Loucy (cell line): ENCODE results near the gene CS.
A peak's percentile ranks its signal among the peaks of the same experiment; 100 is the strongest.
"Not testable (repeated sequence)": the region's sequence is repeated elsewhere in the genome, so short reads cannot be mapped to it uniquely, and the experiment has no call there.

Experiments
- H2AFZ ChIP-seq: fragments of 200-600 bp; sonication (generic); 2 replicates; pipeline ENCODE4 v1.6.0; 2016; ENCODE audit warnings: antibody characterized with exemption, mild to moderate bottlenecking, low read length, moderate library complexity
- H3F3A ChIP-seq: fragments of 200-600 bp; 2 replicates; pipeline ENCODE4 v1.6.0; 2016; ENCODE audit warnings: antibody characterized with exemption, low read depth, mild to moderate bottlenecking
- H3K27me3 ChIP-seq: fragments of 200-600 bp; sonication (generic); 2 replicates; pipeline ENCODE4 v1.6.1; 2014; ENCODE audit warnings: low read length, mild to moderate bottlenecking; ENCODE audit not compliant: insufficient read depth, poor library complexity, severe bottlenecking
- H3K36me3 ChIP-seq: fragments of 200-600 bp; sonication (generic); 2 replicates; pipeline ENCODE4 v1.6.1; 2016; ENCODE audit warnings: low read length; ENCODE audit not compliant: insufficient read depth
- H3K4me1 ChIP-seq: fragments of 200-600 bp; sonication (generic); 2 replicates; pipeline ENCODE4 v1.5.1; 2014; ENCODE audit warnings: low read length, mild to moderate bottlenecking; ENCODE audit not compliant: insufficient read depth, poor library complexity, severe bottlenecking
- H3K4me2 ChIP-seq: fragments of 200-600 bp; sonication (generic); 2 replicates; pipeline ENCODE4 v1.6.0; 2014; ENCODE audit warnings: antibody characterized with exemption, low read length, low read depth, mild to moderate bottlenecking; ENCODE audit not compliant: poor library complexity, severe bottlenecking
- H3K4me3 ChIP-seq: fragments of 200-600 bp; sonication (generic); 2 replicates; pipeline ENCODE4 v1.5.1; 2014; ENCODE audit warnings: low read length, mild to moderate bottlenecking, mixed read lengths; ENCODE audit not compliant: poor library complexity, severe bottlenecking
- H3K79me2 ChIP-seq: fragments of 200-600 bp; sonication (generic); 2 replicates; pipeline ENCODE4 v1.6.1; 2014; ENCODE audit warnings: low read length; ENCODE audit not compliant: insufficient read depth
- H3K9ac ChIP-seq: fragments of 200-600 bp; sonication (generic); 2 replicates; pipeline ENCODE4 v1.6.0; 2014; ENCODE audit warnings: mild to moderate bottlenecking, low read depth, low read length, moderate library complexity; ENCODE audit not compliant: poor library complexity, severe bottlenecking
- H3K9me2 ChIP-seq: fragments of 200-600 bp; sonication (generic); replicated peaks from 2 replicates; pipeline ENCODE4 v1.6.1; 2016; ENCODE audit warnings: low read depth, low read length, mixed read lengths
- H3K9me3 ChIP-seq: fragments of 200-600 bp; sonication (generic); 2 replicates; pipeline ENCODE4 v1.6.1; 2014; ENCODE audit warnings: mild to moderate bottlenecking, antibody characterized with exemption, low read length, low read depth; ENCODE audit not compliant: insufficient read depth
- H4K20me1 ChIP-seq: fragments of 200-600 bp; sonication (generic); 2 replicates; pipeline ENCODE4 v1.6.0; 2014; ENCODE audit warnings: antibody characterized with exemption, low read length, mild to moderate bottlenecking; ENCODE audit not compliant: insufficient read depth, poor library complexity, severe bottlenecking
- EZH2phosphoT487 ChIP-seq: fragments of 200-600 bp; IDR thresholded peaks from 2 replicates; pipeline ENCODE4 v1.6.1; 2018; ENCODE audit warnings: antibody characterized with exemption, mild to moderate bottlenecking, moderate library complexity, borderline replicate concordance
- TF ChIP-seq, protein P1 (sequence below): fragments of 200-600 bp; sonication (generic); conservative IDR thresholded peaks from 2 replicates; pipeline ENCODE4 v1.5.1; 2014; ENCODE audit warnings: mild to moderate bottlenecking, antibody characterized with exemption, low read length

The CS gene

DNA sequence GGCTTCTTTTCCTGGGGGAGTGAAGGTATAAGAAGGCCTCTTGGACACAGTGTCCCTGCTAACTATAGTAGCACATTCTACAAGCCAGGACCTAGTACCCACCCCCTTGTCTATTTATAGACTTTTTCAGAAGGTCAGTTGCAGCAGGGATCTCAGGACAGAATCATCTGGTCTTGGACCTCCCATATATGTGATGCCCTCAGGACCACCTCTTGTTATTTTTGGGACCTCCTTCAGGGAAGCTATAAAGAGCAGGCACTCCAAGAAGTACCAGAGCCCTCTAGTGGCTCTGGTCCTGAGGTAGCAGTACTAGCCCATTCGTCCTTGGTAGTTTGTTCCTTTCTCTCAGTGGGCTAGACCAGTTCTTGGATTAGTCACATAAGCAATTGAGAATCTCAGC, 29.1 kb downstream of the CS start:
- H3K9me3 ChIP-seq = no peaks in the 10 kb centered on the region
- no peaks in the 10 kb centered on the region for H3F3A ChIP-seq
- no peak overlapping the region for H3K4me3 ChIP-seq
- no peaks in the 10 kb centered on the region for H4K20me1 ChIP-seq
- TF ChIP-seq, protein P1, sequence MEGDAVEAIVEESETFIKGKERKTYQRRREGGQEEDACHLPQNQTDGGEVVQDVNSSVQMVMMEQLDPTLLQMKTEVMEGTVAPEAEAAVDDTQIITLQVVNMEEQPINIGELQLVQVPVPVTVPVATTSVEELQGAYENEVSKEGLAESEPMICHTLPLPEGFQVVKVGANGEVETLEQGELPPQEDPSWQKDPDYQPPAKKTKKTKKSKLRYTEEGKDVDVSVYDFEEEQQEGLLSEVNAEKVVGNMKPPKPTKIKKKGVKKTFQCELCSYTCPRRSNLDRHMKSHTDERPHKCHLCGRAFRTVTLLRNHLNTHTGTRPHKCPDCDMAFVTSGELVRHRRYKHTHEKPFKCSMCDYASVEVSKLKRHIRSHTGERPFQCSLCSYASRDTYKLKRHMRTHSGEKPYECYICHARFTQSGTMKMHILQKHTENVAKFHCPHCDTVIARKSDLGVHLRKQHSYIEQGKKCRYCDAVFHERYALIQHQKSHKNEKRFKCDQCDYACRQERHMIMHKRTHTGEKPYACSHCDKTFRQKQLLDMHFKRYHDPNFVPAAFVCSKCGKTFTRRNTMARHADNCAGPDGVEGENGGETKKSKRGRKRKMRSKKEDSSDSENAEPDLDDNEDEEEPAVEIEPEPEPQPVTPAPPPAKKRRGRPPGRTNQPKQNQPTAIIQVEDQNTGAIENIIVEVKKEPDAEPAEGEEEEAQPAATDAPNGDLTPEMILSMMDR = peak; percentile 69
- TF ChIP-seq EZH2phosphoT487 = no peak
- H3K36me3 ChIP-seq = peaks cover 52% of the 10 kb centered on the region
- H3K4me2 ChIP-seq = no peak overlapping the region
- peaks cover 19% of the 10 kb centered on the region for H3K4me1 ChIP-seq
- no peak overlapping the region for H3K9ac ChIP-seq
- H2AFZ ChIP-seq = no peak overlapping the region
- peaks cover 19% of the 10 kb centered on the region; the same call in 1 of the 2 replicates for H3K79me2 ChIP-seq
- H3K9me2 ChIP-seq = no peaks in the 10 kb centered on the region
- H3K27me3 ChIP-seq = no peaks in the 10 kb centered on the region

DNA sequence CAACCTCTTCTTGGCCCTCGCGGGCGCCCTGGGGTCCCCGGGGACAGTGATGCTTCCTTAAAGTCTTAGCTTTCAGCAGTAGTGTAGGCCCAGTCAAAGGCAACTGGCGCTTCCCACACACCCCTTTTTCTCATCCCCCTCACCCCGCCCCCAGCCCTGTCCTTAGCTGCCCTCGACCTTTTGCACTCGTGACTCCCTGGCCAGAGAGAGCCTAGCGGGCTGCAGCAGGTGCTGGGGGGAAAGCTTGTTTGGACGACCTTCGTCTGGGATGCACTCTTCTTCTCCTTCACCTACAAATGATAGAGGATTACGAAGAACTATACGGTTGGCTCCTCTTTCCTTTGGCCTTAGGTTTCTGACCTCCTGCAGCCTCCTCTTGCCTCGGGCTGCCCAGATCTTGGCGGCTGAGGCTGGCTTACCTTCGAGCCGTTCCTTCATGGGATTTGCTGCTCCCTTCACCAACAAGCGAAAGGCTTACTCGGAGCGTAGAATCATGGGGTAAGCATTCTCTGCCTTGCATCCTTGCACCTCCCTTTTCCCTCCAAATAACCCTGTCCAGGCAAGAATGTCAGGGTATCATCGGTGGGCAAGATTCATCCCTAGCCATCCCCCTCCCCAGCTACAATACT, 32.6 kb downstream of the CS start:
- peaks cover 19% of the 10 kb centered on the region; the same call in 1 of the 2 replicates for H3K79me2 ChIP-seq
- TF ChIP-seq, protein P1 = no peak
- TF ChIP-seq EZH2phosphoT487 = no peak
- peaks cover 19% of the 10 kb centered on the region; the same call in 1 of the 2 replicates for H3K36me3 ChIP-seq
- peak overlapping the region; percentile 85 for H3K4me3 ChIP-seq
- H3K9me3 ChIP-seq = no peaks in the 10 kb centered on the region
- H3K4me1 ChIP-seq = peaks cover 19% of the 10 kb centered on the region
- H3F3A ChIP-seq = no peaks in the 10 kb centered on the region
- no peaks in the 10 kb centered on the region for H4K20me1 ChIP-seq
- H2AFZ ChIP-seq = peak overlapping the region; percentile 91
- H3K4me2 ChIP-seq = peak overlapping the region; percentile 68
- H3K27me3 ChIP-seq = no peaks in the 10 kb centered on the region
- H3K9me2 ChIP-seq = no peaks in the 10 kb centered on the region
- peak overlapping the region; percentile 75 for H3K9ac ChIP-seq

DNA sequence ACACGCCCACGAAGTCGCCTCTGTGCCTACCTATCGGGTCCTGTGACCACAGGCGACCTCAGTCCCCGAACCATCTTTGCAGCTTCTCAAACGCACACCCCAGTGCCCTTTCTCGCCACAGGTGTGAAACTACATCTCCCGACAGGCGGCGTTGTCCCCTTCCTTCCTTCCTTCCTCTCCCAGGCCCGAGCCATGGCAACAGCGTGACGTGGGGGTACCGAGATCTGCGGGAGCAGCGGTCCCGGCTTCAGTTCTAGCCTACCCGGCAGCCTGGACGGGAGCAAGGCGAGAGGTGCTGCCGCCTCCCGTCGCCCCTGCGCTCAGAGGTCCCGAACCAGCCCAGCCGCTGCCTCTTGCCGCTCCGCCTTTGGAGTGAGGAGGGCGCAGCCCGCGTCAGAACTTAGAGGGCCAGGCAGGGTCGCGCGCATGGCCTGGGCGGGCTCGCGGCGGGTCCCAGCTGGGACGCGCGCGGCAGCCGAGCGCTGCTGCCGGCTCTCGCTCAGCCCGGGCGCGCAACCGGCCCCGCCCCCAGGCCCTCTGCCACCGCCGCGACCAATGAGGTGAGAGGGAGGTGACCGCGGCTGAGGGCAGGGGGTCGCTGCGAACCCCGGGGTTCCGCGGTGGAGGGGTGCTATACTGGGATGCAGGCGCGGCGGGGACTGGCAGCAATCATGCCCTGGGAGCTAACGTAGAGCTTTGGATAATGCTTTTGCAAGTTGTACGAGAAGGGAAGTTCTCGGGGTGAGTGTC, 33.3 kb downstream of the CS start, which contains the start of gene COQ10A:
TSS of gene COQ10A (plus strand) at position 250 of the 750 bp plus-strand sequence. CDS start at position 427, 177 bp downstream.
- TF ChIP-seq, protein P1 = peak; percentile 41
- TF ChIP-seq EZH2phosphoT487 = no peak
- Histone ChIP-seq H3K9me2 (no peaks in the 10 kb centered on the region), H4K20me1 (no peaks in the 10 kb centered on the region), H3K27me3 (no peaks in the 10 kb centered on the region), H3K79me2 (peaks cover 19% of the 10 kb centered on the region; the same call in 1 of the 2 replicates), H3K4me2 (peak within 1 kb of the TSS; percentile 68), H3F3A (no peaks in the 10 kb centered on the region), H3K4me1 (peaks cover 19% of the 10 kb centered on the region), H3K4me3 (peak within 1 kb of the TSS; percentile 85), H3K9me3 (no peaks in the 10 kb centered on the region), H3K9ac (peak within 1 kb of the TSS; percentile 75), H2AFZ (peak within 1 kb of the TSS; percentile 91), H3K36me3 (peaks cover 14% of the 10 kb centered on the region; the same call in 1 of the 2 replicates)

DNA sequence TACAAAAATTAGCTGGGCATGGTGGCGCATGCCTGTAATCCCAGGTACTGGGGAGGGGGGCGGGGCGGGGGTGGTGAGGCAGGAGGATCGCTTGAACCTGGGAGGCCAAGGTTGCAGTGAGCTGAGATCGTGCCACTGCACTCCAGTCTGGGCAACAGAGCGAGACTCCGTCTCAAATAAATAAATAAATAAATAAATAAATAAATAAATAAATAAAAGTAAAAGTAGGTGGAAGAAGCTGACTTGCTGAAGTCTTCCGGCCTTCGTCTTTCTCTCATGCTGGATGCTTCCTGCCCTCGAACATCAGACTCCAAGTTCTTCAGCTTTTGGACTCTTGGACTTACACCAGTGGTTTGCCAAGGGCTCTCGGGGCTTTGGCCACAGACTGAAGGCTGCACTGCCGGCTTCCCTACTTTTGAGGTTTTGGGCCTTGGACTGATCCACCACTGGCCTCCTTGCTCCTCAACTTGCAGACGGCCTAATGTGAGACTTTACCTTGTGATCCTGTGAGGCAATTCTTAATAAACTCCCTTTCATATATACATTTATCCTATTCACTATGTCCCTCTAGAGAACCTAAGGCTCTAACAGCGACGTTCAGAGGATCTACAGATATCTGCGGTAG, 34.0 kb downstream of the CS start:
- not testable (repeated sequence) for H3K9me3 ChIP-seq, H3K36me3 ChIP-seq, H3F3A ChIP-seq, H4K20me1 ChIP-seq, H3K9me2 ChIP-seq, H3K27me3 ChIP-seq
- peak overlapping the region; percentile 68 for H3K4me2 ChIP-seq
- peak overlapping the region; percentile 85 for H3K4me3 ChIP-seq
- H2AFZ ChIP-seq = peak overlapping the region; percentile 91
- H3K4me1 ChIP-seq = peaks cover 19% of the 10 kb centered on the region
- H3K9ac ChIP-seq = peak overlapping the region; percentile 75
- peaks cover 19% of the 10 kb centered on the region; the same call in 1 of the 2 replicates for H3K79me2 ChIP-seq
